HG03565 (cell line): ENCODE results near the gene CSN2.

Experiments used
- ATAC-seq: cut with Tn5 transposase; IDR thresholded peaks from one replicate; pipeline ENCODE4 v1.9.1; 2021; ENCODE audit warnings: mild to moderate bottlenecking, moderate library complexity; ENCODE audit not compliant: unreplicated experiment

CSN2 gene

GRCh38 chr4:69907151-69907550, 58.4 kb downstream of the CSN2 start:
- ATAC-seq, result no peak
